ENCODE data around the gene EDA2R. TPM values are rescaled to one million over a fixed set of nuclear protein-coding genes. Genes with fewer than 3 reads are reported as not detected.

The EDA2R gene
- total and polyA plus RNA-seq, 9 of the 15 experiments (the other 6 are each of a cell fraction or from before 2014, with no cell fraction given): 0.03 to 0.08 (median 0.05) TPM; not detected in 5

DNA sequence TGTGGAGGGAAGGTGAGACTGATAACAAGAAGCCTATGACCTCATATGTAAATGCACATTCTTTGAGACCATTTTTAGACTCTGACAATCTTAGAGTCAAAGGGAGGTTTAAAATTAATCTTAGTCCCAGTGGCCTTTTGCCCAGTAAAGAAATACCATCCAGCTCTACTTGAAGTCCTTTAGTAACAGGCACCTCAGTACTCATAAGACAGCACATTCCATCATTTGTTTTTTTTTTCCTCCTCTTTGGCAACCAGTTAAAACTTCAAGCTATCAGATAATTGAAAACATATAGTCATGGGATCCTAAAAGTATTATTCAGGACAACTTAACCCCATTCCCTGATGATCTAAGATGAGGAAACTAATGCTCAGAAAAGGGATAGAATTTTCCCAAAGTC lies 4.6 kb downstream of the EDA2R start (continued):
- TF ChIP-seq, protein P1, sequence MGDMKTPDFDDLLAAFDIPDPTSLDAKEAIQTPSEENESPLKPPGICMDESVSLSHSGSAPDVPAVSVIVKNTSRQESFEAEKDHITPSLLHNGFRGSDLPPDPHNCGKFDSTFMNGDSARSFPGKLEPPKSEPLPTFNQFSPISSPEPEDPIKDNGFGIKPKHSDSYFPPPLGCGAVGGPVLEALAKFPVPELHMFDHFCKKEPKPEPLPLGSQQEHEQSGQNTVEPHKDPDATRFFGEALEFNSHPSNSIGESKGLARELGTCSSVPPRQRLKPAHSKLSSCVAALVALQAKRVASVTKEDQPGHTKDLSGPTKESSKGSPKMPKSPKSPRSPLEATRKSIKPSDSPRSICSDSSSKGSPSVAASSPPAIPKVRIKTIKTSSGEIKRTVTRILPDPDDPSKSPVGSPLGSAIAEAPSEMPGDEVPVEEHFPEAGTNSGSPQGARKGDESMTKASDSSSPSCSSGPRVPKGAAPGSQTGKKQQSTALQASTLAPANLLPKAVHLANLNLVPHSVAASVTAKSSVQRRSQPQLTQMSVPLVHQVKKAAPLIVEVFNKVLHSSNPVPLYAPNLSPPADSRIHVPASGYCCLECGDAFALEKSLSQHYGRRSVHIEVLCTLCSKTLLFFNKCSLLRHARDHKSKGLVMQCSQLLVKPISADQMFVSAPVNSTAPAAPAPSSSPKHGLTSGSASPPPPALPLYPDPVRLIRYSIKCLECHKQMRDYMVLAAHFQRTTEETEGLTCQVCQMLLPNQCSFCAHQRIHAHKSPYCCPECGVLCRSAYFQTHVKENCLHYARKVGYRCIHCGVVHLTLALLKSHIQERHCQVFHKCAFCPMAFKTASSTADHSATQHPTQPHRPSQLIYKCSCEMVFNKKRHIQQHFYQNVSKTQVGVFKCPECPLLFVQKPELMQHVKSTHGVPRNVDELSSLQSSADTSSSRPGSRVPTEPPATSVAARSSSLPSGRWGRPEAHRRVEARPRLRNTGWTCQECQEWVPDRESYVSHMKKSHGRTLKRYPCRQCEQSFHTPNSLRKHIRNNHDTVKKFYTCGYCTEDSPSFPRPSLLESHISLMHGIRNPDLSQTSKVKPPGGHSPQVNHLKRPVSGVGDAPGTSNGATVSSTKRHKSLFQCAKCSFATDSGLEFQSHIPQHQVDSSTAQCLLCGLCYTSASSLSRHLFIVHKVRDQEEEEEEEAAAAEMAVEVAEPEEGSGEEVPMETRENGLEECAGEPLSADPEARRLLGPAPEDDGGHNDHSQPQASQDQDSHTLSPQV (IDR thresholded peaks at IDR 0.05): no peak
- TF ChIP-seq TCFL5 (CRISPR knock-in tag; conservative IDR thresholded peaks at IDR 0.05) (no peak), MEF2A (IDR thresholded peaks at IDR 0.05; ENCODE audit: control insufficient read depth, low read depth, low read length) (no peak)

DNA sequence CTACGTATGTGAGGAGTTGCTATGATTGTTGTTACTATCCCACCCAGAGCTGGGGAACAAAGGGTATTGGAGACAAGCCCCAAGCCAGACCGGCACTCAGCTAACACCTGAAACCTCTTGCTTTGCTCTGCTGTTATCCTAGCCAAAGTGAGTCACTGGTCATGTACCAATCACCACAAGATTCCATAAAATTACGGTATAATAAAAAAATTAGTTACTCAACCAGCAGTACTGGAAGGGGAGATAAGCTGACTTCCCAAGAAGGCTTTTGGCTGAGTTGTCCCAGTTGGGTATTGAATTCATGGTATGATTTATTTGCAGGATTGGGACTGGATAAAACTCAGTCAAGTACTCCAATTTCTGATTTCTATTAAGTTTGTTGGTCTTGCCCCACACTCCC lies 5.3 kb downstream of the EDA2R start:
- ChIA-PET POLR2A (no interaction called here), CTCF (ENCODE audit: low intra/inter-chr PET ratio) (no interaction called here)
- Histone ChIP-seq H3K4me1 (replicated peaks in 1 of 2; ENCODE audit: control insufficient read depth in 2 of 2, insufficient read depth in 2 of 2, low read length in 2 of 2) (no peaks in the 10 kb centered on the region), H2AFZ (ENCODE audit: low read depth, low read length) (no peak overlapping the region), H3K79me2 (ENCODE audit: control insufficient read depth, insufficient read depth, low read length) (no peaks in the 10 kb centered on the region), H3K4me3 (no peak overlapping the region), H3K9me1 (ENCODE audit: control insufficient read depth, insufficient read depth, low read length) (no peaks in the 10 kb centered on the region), H4K20me1 (replicated peaks; ENCODE audit: control insufficient read depth, insufficient read depth, low read length) (no peaks in the 10 kb centered on the region), H3K9me3 (replicated peaks; ENCODE audit: control insufficient read depth, insufficient read depth, low read depth, low read length) (no peaks in the 10 kb centered on the region), H3K9ac (ENCODE audit: insufficient read depth in 1 of 2, low read depth in 2 of 2, low read length in 2 of 2) (no peak overlapping the region), H3K36me3 (ENCODE audit: control insufficient read depth, insufficient read depth, low read length) (no peaks in the 10 kb centered on the region), H3K4me2 (ENCODE audit: insufficient read depth, low read length) (no peak overlapping the region), H3K27ac (ENCODE audit: extremely low read depth, low read depth, low read length) (no peak overlapping the region), H3K27me3 (ENCODE audit: control insufficient read depth in 2 of 2, insufficient read depth in 2 of 2, low read length in 2 of 2) (no peaks in the 10 kb centered on the region)
- ATAC-seq (no peak), DNase-seq (ENCODE audit: extremely low read depth in 1 of 4, low spot score in 3 of 4) (no peak), FAIRE-seq (no peak)
- no TSS peak for BruUV-seq (replicated peaks)
- 0% methylated on average over 3 of the region's 3 CpGs for WGBS (ENCODE audit: insufficient coverage, low coverage, missing lambda C conversion rate)
- in situ Hi-C loops (cut with MboI): no loop called here
- intact Hi-C loops (cut with micrococcal nuclease): no loop called here
- no peak for TF ChIP-seq NFXL1 (CRISPR knock-in tag; IDR thresholded peaks at IDR 0.05)
- TF ChIP-seq, protein P2, sequence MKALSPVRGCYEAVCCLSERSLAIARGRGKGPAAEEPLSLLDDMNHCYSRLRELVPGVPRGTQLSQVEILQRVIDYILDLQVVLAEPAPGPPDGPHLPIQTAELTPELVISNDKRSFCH (CRISPR knock-in tag; IDR thresholded peaks at IDR 0.05): no peak
- TF ChIP-seq, protein P2 (tag; IDR thresholded peaks at IDR 0.05): no peak
- TF ChIP-seq NR2F6 (CRISPR knock-in tag; IDR thresholded peaks at IDR 0.05): no peak
- TF ChIP-seq ZNF121 (CRISPR knock-in tag; conservative IDR thresholded peaks at IDR 0.05): no peak
- TF ChIP-seq MTF1 (CRISPR knock-in tag; IDR thresholded peaks at IDR 0.05; ENCODE audit: borderline replicate concordance): no peak
- no peak for TF ChIP-seq ERF (CRISPR knock-in tag; IDR thresholded peaks at IDR 0.05)
- TF ChIP-seq ZNF785 (CRISPR knock-in tag; IDR thresholded peaks at IDR 0.05): no peak
- TF ChIP-seq ASH1L (IDR thresholded peaks at IDR 0.05; ENCODE audit: borderline replicate concordance, low read depth, partially characterized antibody): no peak
- TF ChIP-seq, protein P3, sequence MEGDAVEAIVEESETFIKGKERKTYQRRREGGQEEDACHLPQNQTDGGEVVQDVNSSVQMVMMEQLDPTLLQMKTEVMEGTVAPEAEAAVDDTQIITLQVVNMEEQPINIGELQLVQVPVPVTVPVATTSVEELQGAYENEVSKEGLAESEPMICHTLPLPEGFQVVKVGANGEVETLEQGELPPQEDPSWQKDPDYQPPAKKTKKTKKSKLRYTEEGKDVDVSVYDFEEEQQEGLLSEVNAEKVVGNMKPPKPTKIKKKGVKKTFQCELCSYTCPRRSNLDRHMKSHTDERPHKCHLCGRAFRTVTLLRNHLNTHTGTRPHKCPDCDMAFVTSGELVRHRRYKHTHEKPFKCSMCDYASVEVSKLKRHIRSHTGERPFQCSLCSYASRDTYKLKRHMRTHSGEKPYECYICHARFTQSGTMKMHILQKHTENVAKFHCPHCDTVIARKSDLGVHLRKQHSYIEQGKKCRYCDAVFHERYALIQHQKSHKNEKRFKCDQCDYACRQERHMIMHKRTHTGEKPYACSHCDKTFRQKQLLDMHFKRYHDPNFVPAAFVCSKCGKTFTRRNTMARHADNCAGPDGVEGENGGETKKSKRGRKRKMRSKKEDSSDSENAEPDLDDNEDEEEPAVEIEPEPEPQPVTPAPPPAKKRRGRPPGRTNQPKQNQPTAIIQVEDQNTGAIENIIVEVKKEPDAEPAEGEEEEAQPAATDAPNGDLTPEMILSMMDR (IDR thresholded peaks at IDR 0.05 in 2 of 3, conservative IDR thresholded peaks at IDR 0.05 in 1 of 3; ENCODE audit: insufficient read depth in 2 of 3, low read depth in 1 of 3, low read length in 3 of 3): no peak
- TF ChIP-seq EZH2 (IDR thresholded peaks at IDR 0.05; ENCODE audit: borderline replicate concordance, low read depth, low read length): no peak
- no peak for TF ChIP-seq HOXB6 (CRISPR knock-in tag; IDR thresholded peaks at IDR 0.05; ENCODE audit: borderline replicate concordance)
- TF ChIP-seq MTA3 (IDR thresholded peaks at IDR 0.05; ENCODE audit: borderline replicate concordance): no peak
